Lung (tissue), 12 donors: Measurements from ENCODE around the gene ARMC3. TPM values are rescaled to one million over a fixed set of nuclear protein-coding genes. Genes with fewer than 3 reads are reported as not detected.

ENCODE experiments used
- ATAC-seq: fragments of 200-7000 bp; cut with Tn5 transposase; one replicate; pipeline ENCODE4 v1.9.1; 2020; ENCODE audit warnings: moderate number of reproducible peaks; ENCODE audit not compliant: insufficient read depth, low FRiP score
- DNase-seq, 3 donors: peaks; one replicate each; pipeline ENCODE4 v3.0.0-alpha.2; 2013 to 2017
- H3K27ac ChIP-seq, 2 donors: one replicate each; pipeline ENCODE4 v1.5.1; 2013; ENCODE audit warnings: mild to moderate bottlenecking in 2 of 2, moderate library complexity in 2 of 2, control low read depth in 1 of 2, inconsistent platforms in 1 of 2, low read depth in 1 of 2, low read length in 1 of 2
- H3K27me3 ChIP-seq, 3 donors: one replicate each; pipeline ENCODE4 v1.5.1; 2013; ENCODE audit warnings: low read length in 2 of 3; ENCODE audit not compliant: control insufficient read depth in 3 of 3, insufficient read depth in 3 of 3
- H3K36me3 ChIP-seq, 4 donors: one replicate each; pipeline ENCODE4 v1.5.1; 2013; ENCODE audit warnings: low read length in 4 of 4, mild to moderate bottlenecking in 1 of 4, moderate library complexity in 1 of 4; ENCODE audit not compliant: control insufficient read depth in 4 of 4, insufficient read depth in 4 of 4
- H3K4me1 ChIP-seq, 5 donors: one replicate each; pipeline ENCODE4 v1.5.1; 2013; ENCODE audit warnings: low read length in 5 of 5, mild to moderate bottlenecking in 2 of 5, moderate library complexity in 1 of 5; ENCODE audit not compliant: control insufficient read depth in 5 of 5, insufficient read depth in 5 of 5
- H3K4me3 ChIP-seq: one replicate; pipeline ENCODE4 v1.5.1; 2013; ENCODE audit warnings: mild to moderate bottlenecking, control low read depth, moderate library complexity
- H3K9ac ChIP-seq, 2 donors: one replicate each; pipeline ENCODE4 v1.5.1; 2013; ENCODE audit warnings: low read length in 2 of 2, control low read depth in 1 of 2; ENCODE audit not compliant: insufficient read depth in 1 of 2
- H3K9me3 ChIP-seq, 4 donors: one replicate each; pipeline ENCODE4 v1.5.1; 2013; ENCODE audit warnings: low read length in 3 of 4, mild to moderate bottlenecking in 1 of 4, moderate library complexity in 1 of 4; ENCODE audit not compliant: control insufficient read depth in 4 of 4, insufficient read depth in 3 of 4
- WGBS, 2 donors: extraction: QIAGEN DNeasy Blood & Tissue Kit; methylation state at CpG; one replicate each; pipeline ENCODE4 v1.1.7; 2013; 5-methylcytosine and 5-hydroxymethylcytosine counted together
- polyA plus RNA-seq, 2 donors: library from polyadenylated mRNA; stranded (reverse); fragments of 200-250 nt; gene quantifications; one replicate each; pipeline ENCODE4 v1.2.1, GENCODE V29; 2013
- total RNA-seq, 2 donors: library from RNA; depleted of rRNA in 1 of 2; stranded (reverse); fragments of >200 nt in 1 of 2; gene quantifications; one replicate each; pipeline ENCODE4 v1.2.1, GENCODE V29; 2014 to 2021
- TF ChIP-seq, protein P1 (sequence below): IDR thresholded peaks from 2 replicates; pipeline ENCODE4 v1.5.1; 2012; ENCODE audit warnings: mild to moderate bottlenecking; ENCODE audit errors: control extremely low read depth, extremely low read depth
- donor health status: control.
- donor health status: control.
- donor health status: Bipolar disorder and iron deficiency.
- donor health status: healthy.
- donor health status: DM: yes; HTN: yes; CAD: no.

Gene ARMC3
- total and polyA plus RNA-seq, 4 donors: 4.0 to 32.8 (median 13.2) TPM

DNA sequence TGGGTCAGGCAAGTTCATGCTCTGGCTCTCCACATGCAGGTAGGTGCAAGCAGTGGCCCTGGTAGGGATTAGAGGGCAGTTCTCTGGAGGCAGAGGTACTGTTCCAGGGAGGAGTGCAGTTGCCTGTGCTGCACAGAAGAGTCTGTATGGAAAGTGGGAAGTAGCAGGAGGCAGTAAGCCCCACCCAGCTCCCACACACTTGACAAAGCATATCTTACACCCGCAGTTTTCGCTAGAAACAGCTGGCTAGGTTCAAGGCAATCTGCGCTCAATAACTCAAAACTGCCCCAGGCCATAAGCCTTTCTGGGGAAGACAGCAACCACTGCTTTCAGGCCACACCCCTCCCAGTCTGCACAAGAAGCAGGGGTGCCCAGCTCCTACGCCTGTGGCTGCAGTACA lies 33.1 kb upstream of the ARMC3 start:
- WGBS, 2 donors: 58 to 68% methylated on average over 4 of the region's 4 CpGs
- TF ChIP-seq, protein P1, sequence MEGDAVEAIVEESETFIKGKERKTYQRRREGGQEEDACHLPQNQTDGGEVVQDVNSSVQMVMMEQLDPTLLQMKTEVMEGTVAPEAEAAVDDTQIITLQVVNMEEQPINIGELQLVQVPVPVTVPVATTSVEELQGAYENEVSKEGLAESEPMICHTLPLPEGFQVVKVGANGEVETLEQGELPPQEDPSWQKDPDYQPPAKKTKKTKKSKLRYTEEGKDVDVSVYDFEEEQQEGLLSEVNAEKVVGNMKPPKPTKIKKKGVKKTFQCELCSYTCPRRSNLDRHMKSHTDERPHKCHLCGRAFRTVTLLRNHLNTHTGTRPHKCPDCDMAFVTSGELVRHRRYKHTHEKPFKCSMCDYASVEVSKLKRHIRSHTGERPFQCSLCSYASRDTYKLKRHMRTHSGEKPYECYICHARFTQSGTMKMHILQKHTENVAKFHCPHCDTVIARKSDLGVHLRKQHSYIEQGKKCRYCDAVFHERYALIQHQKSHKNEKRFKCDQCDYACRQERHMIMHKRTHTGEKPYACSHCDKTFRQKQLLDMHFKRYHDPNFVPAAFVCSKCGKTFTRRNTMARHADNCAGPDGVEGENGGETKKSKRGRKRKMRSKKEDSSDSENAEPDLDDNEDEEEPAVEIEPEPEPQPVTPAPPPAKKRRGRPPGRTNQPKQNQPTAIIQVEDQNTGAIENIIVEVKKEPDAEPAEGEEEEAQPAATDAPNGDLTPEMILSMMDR: no peak
- Histone ChIP-seq H3K4me3 (no peak overlapping the region), H3K4me1 (no peaks in the 10 kb centered on the region), H3K9ac (no peak overlapping the region), H3K36me3 (no peaks in the 10 kb centered on the region), H3K27ac (no peak overlapping the region), H3K27me3 (no peaks in the 10 kb centered on the region), H3K9me3 (peaks cover 0 to 7% (median 2%) of the 10 kb centered on the region in 4 donors)
- no peak for ATAC-seq
- peak in 1 of 3 donors; percentile 3 for DNase-seq

DNA sequence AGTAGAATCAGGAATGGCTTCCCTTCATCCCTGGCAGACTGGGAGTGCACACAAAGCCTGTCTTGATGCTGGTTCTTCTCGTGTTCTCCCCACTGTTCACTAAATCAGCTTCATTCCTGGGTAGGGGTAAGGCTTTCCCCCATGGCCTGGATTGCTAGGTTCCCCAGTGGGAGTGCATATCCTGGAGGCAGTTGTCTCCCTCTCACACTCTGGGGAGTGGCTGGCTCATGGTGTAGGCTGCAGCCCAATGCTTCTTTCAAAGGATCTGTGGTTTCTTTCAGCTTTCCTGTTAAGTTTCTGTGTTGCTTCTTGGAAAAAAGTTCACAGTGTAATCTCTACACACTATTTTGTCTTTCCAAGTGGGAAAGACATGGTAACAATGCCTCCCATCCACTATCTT lies 32.6 kb upstream of the ARMC3 start:
- H3K27ac ChIP-seq: no peak overlapping the region
- H3K9ac ChIP-seq: no peak overlapping the region
- H3K4me3 ChIP-seq: no peak overlapping the region
- no peak for DNase-seq
- TF ChIP-seq, protein P1: no peak
- peaks cover 0 to 7% (median 2%) of the 10 kb centered on the region in 4 donors for H3K9me3 ChIP-seq
- H3K27me3 ChIP-seq: no peaks in the 10 kb centered on the region
- no peak for ATAC-seq
- no peaks in the 10 kb centered on the region for H3K4me1 ChIP-seq
- H3K36me3 ChIP-seq: no peaks in the 10 kb centered on the region
- WGBS, 2 donors: 83 to 88% methylated on average over 1 of the region's 1 CpG

DNA sequence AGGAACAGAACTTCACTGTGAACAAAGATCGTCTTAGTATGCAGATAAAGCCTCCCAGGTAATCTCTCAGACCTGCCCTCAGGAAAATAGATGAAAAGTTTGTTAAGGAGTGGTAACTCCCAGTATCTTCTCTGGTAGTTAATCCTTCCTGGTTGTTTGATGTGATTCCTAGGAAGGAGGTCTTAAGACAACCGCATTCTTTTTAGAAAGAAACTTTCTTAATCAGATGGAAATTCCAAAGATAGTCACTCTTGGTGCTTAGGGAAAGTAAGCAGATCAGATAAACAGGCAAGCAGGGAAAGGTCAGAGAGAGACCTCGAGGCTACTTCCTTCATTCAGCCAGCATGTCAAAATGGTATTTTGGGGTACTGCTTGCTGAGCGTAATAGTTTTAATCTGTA lies 30.5 kb upstream of the ARMC3 start:
- H3K9me3 ChIP-seq: peaks cover 0 to 7% (median 0%) of the 10 kb centered on the region in 4 donors
- DNase-seq (no peak), ATAC-seq (no peak)
- H3K4me3 ChIP-seq: no peak overlapping the region
- 62 to 79% methylated on average over 4 of the region's 4 CpGs for WGBS, 2 donors
- TF ChIP-seq, protein P1: no peak
- no peaks in the 10 kb centered on the region for H3K27me3 ChIP-seq
- no peaks in the 10 kb centered on the region for H3K4me1 ChIP-seq
- no peak overlapping the region for H3K9ac ChIP-seq
- H3K27ac ChIP-seq: no peak overlapping the region
- H3K36me3 ChIP-seq: no peaks in the 10 kb centered on the region

DNA sequence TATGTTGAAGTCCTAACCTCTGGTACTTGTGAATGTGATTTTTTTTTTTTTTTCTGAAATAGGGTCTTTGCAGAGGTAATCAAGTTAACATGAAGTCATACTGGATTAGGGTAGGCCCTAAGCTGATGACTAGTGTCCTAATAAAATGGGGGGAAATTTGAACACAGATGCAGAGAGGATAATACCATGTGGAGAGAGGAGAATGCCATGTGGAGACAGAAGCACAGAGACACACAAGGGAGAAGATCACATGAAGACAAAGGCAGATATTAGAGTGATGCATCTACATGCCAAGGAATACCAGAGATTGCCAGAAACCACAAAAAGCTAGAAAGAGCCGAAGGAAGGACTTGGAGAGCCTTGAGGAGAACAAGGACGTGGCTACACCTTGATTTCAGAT lies 28.5 kb upstream of the ARMC3 start:
- H3K27me3 ChIP-seq: no peaks in the 10 kb centered on the region
- TF ChIP-seq, protein P1: no peak
- ATAC-seq (no peak), DNase-seq (no peak)
- no peaks in the 10 kb centered on the region for H3K36me3 ChIP-seq
- H3K9me3 ChIP-seq: no peaks in the 10 kb centered on the region
- no peak overlapping the region for H3K9ac ChIP-seq
- 76 to 83% methylated on average over 2 of the region's 2 CpGs for WGBS, 2 donors
- H3K27ac ChIP-seq: no peak overlapping the region
- H3K4me3 ChIP-seq: no peak overlapping the region
- H3K4me1 ChIP-seq: no peaks in the 10 kb centered on the region
